GM12878 (cell line): Measurements from ENCODE around the gene VEGFA. TPM values are rescaled to one million over a fixed set of nuclear protein-coding genes. Genes with fewer than 3 reads are reported as not detected.

Experiments used
- ATAC-seq: fragments of 200-7000 bp; cut with Tn5 transposase; 3 replicates; pipeline ENCODE4 v1.9.1; 2020; ENCODE audit warnings: mild to moderate bottlenecking, moderate library complexity
- BruUV-seq: library from RNA; stranded (reverse); fragments of 400-500 nt; replicated peaks from 2 replicates; lab custom pipeline; 2021; lab: Mats Ljungman, UMichigan
- CTCF ChIA-PET: fragments of 300-600 bp; sonication (Branson Sonifier 250); formaldehyde crosslinking; extraction: SDS; loops from one replicate; lab custom pipeline; 2021; ENCODE audit warnings: inconsistent platforms; lab: Yijun Ruan, JAX
- POLR2A ChIA-PET: fragments of 350-600 bp; formaldehyde crosslinking; extraction: SDS; loops from one replicate; lab custom pipeline; 2021; ENCODE audit warnings: inconsistent platforms; lab: Charles Lee
- RAD21 ChIA-PET: fragments of 300-600 bp; sonication (Branson Sonifier 250); formaldehyde crosslinking; loops from one replicate; lab custom pipeline; 2023; ENCODE audit warnings: antibody characterized with exemption; ENCODE audit not compliant: unreplicated experiment; lab: Charles Lee
- SMC1A ChIA-PET: fragments of 300-600 bp; sonication (Branson Sonifier 250); formaldehyde crosslinking; loops from one replicate; lab custom pipeline; 2023; ENCODE audit not compliant: unreplicated experiment, uncharacterized antibody; lab: Charles Lee
- DNase-seq: peaks from one replicate; pipeline ENCODE4 v3.0.0-alpha.2; 2011; ENCODE audit warnings: low read depth, low spot score
- FAIRE-seq: peaks from 3 replicates; lab custom pipeline; 2011; peaks lifted over from hg19 to GRCh38; lab: Jason Lieb, UNC
- H2AFZ ChIP-seq: 2 replicates; pipeline ENCODE4 v1.6.0; 2011; ENCODE audit warnings: low read depth, low read length, control low read depth; ENCODE audit not compliant: control insufficient read depth
- H3K27ac ChIP-seq: 2 replicates; pipeline ENCODE4 v1.5.1; 2011; ENCODE audit warnings: control low read depth; ENCODE audit not compliant: control insufficient read depth, insufficient read depth
- H3K27me3 ChIP-seq, 2 experiments: replicated peaks in 1 of 2; 2 replicates each; pipeline versions ENCODE4 v1.6.0 to v1.6.1; 2011; ENCODE audit warnings: low read length in 1 of 2; ENCODE audit not compliant: control insufficient read depth in 2 of 2, insufficient read depth in 2 of 2
- H3K36me3 ChIP-seq, 2 experiments: 2 replicates each; pipeline ENCODE4 v1.5.1; 2011; ENCODE audit warnings: low read length in 1 of 2; ENCODE audit not compliant: control insufficient read depth in 2 of 2, insufficient read depth in 2 of 2
- H3K4me1 ChIP-seq: 2 replicates; pipeline ENCODE4 v1.6.1; 2011; ENCODE audit warnings: mild to moderate bottlenecking, low read length, moderate library complexity, mixed read lengths; ENCODE audit not compliant: control insufficient read depth, insufficient read depth
- H3K4me2 ChIP-seq: 2 replicates; pipeline ENCODE4 v1.6.0; 2011; ENCODE audit warnings: control low read depth; ENCODE audit not compliant: control insufficient read depth, insufficient read depth
- H3K4me3 ChIP-seq: fragments of 200-600 bp; sonication (generic); 2 replicates; pipeline ENCODE4 v1.5.1; 2016
- H3K79me2 ChIP-seq: 2 replicates; pipeline ENCODE4 v1.6.0; 2011; ENCODE audit warnings: low read length; ENCODE audit not compliant: control insufficient read depth, insufficient read depth
- H3K9ac ChIP-seq: 2 replicates; pipeline ENCODE4 v1.8.0; 2011; ENCODE audit warnings: low read length, control low read depth, mixed read lengths; ENCODE audit not compliant: control insufficient read depth, insufficient read depth
- H3K9me3 ChIP-seq: replicated peaks from 3 replicates; pipeline ENCODE4 v1.5.1; 2011; ENCODE audit warnings: mild to moderate bottlenecking, low read length; ENCODE audit not compliant: control insufficient read depth, insufficient read depth
- H4K20me1 ChIP-seq: 2 replicates; pipeline ENCODE4 v1.6.0; 2011; ENCODE audit not compliant: control insufficient read depth, insufficient read depth
- BCL11A ChIP-seq: IDR thresholded peaks from 2 replicates; pipeline ENCODE4 v1.6.1; 2011; ENCODE audit warnings: low read depth, low read length
- BRCA1 ChIP-seq: IDR thresholded peaks from 2 replicates; pipeline ENCODE4 v1.6.1; 2011; ENCODE audit warnings: low read depth, low read length, improper control_type of control experiment
- FOS ChIP-seq: IDR thresholded peaks from 3 replicates; pipeline ENCODE4 v1.6.1; 2011; ENCODE audit warnings: borderline replicate concordance; ENCODE audit not compliant: insufficient read length; ENCODE audit errors: extremely low read depth
- IKZF1 ChIP-seq: fragments of 450-650 bp; conservative IDR thresholded peaks from 2 replicates; pipeline ENCODE4 v1.6.1; 2017; ENCODE audit warnings: antibody characterized with exemption, mild to moderate bottlenecking
- POU2F2 ChIP-seq: IDR thresholded peaks from 3 replicates; pipeline ENCODE4 v1.6.1; 2011; ENCODE audit warnings: low read depth, mild to moderate bottlenecking, low read length, borderline replicate concordance
- RCOR1 ChIP-seq: conservative IDR thresholded peaks from 2 replicates; pipeline ENCODE4 v1.6.1; 2012; ENCODE audit warnings: low read depth, low read length, improper control_type of control experiment
- RFX5 ChIP-seq: IDR thresholded peaks from 2 replicates; pipeline ENCODE4 v1.6.1; 2011; ENCODE audit warnings: low read depth, low read length, improper control_type of control experiment
- SIN3A ChIP-seq: IDR thresholded peaks from 2 replicates; pipeline ENCODE4 v1.6.1; 2012; ENCODE audit warnings: low read depth, low read length, improper control_type of control experiment
- SMAD5 ChIP-seq: IDR thresholded peaks from 2 replicates; pipeline ENCODE4 v1.6.1; 2016; ENCODE audit warnings: antibody characterized with exemption, low read depth
- STAT1 ChIP-seq: fragments of 450-650 bp; conservative IDR thresholded peaks from 2 replicates; pipeline ENCODE4 v1.6.1; 2014; ENCODE audit warnings: antibody characterized with exemption, mild to moderate bottlenecking
- SUZ12 ChIP-seq: fragments of 200-600 bp; sonication (generic); IDR thresholded peaks from one replicate; pipeline ENCODE4 v1.6.1; 2018; ENCODE audit warnings: antibody characterized with exemption, mild to moderate bottlenecking; ENCODE audit not compliant: unreplicated experiment
- TAF1 ChIP-seq: IDR thresholded peaks from 2 replicates; pipeline ENCODE4 v1.6.1; 2011; ENCODE audit warnings: mild to moderate bottlenecking, low read depth, low read length, borderline replicate concordance
- ZNF384 ChIP-seq: IDR thresholded peaks from 2 replicates; pipeline ENCODE4 v1.6.1; 2012; ENCODE audit warnings: low read depth, mild to moderate bottlenecking, low read length, improper control_type of control experiment, borderline replicate concordance
- WGBS: methylation state at CpG from one replicate; pipeline ENCODE4 v1.1.6; 2016; ENCODE audit warnings: low lambda C conversion rate; ENCODE audit not compliant: insufficient replicate concordance, insufficient coverage; ENCODE audit errors: missing lambda C conversion rate; 5-methylcytosine and 5-hydroxymethylcytosine counted together
- in situ Hi-C: fragments of 300-500 bp; cut with MboI; formaldehyde crosslinking; loops from 9 replicates; pipeline ENCODE4 v1.14.3; 2018; ENCODE audit warnings: mixed read lengths
- intact Hi-C: fragments of 100-400 bp; cut with micrococcal nuclease; formaldehyde crosslinking; loops from one replicate; pipeline ENCODE4 v1.14.2; 2022; ENCODE audit not compliant: unreplicated experiment
- polyA plus RNA-seq, 11 experiments: library from polyadenylated mRNA; depleted of rRNA in 4 of 11; unstranded in 6 of 11; stranded (reverse) in 5 of 11; fragments of >200 nt; fragmentation: Nextera tagmentation in 4 of 11; fragmentation: Illumina TruSeq in 1 of 11; extraction: Ambion mirVana in 4 of 11; extraction: Trizol in 1 of 11; gene quantifications; 1 replicate in 1 of 11; 2 replicates in 10 of 11; pipeline versions ENCODE4 v1.2.1 to v1.2.3, GENCODE V29; 2011 to 2016; ENCODE audit warnings: inconsistent platforms in 2 of 11, missing spikeins in 2 of 11, low read depth in 1 of 11
- total RNA-seq, 4 experiments: library from RNA; depleted of rRNA in 3 of 4; stranded (reverse); fragments of >200 nt in 3 of 4; fragmentation: Illumina TruSeq in 1 of 4; extraction: Trizol in 1 of 4; gene quantifications; 2 replicates each; pipeline versions ENCODE4 v1.2.1 to v1.2.3, GENCODE V29; 2013 to 2021
- TF ChIP-seq, protein P1 (sequence below): IDR thresholded peaks from 2 replicates; pipeline ENCODE4 v1.6.1; 2012; ENCODE audit warnings: low read length, inconsistent platforms

Gene VEGFA
- total and polyA plus RNA-seq, 10 of the 15 experiments (the other 5 are each of a cell fraction or from before 2014, with no cell fraction given): 0.96 to 140 (median 16.9) TPM

DNA sequence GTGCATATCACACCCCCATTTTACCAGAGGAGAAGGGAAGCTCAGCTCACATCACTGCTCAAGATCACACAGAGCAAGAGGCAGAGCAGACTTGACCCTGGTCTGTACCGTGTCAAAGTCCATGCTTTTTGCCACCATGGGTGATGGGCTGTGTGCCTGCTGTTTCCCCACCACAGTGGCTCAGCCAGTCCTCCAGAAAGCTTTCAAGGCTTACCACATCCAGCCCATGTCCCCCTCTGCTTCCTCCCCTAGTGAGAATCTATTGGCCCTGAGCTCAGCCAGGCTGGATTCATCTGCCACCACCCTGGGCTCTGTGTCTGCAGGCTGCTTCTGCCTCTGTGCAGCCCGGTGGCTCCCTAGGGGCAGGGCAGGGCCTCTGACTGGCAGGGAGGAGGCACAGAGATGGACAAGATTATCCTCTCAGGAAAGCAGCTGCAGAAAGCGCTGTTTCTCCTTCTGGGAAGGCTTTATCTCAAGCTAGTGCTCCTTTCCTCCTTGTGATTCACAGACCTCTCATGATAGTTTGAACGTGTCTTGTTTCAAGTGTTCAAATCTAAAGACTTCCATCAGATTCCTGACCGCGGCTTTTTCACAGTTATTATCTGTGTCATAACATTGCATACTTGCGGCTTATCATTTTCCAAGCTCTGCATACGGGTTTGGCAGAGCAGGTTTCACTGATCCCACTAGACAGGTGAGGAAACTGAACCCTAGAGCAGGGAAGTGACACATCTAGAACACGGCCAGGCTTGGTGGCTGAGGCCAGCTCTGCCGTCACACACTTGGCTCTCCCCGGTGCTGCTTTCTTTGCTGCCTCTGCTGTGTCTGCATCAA lies 37.4 kb downstream of the VEGFA start:
- ChIA-PET CTCF (interaction anchor here (1.0 to 3.6 kb wide), 6 partner anchors 10 to 266 kb away, joined by 3 to 13 read pairs (median 6); no protein-coding TSS in a partner anchor), SMC1A (interaction anchor here (0.8 to 1.6 kb wide), 5 partner anchors 8 to 196 kb away, joined by 3 to 9 read pairs (median 4); no protein-coding TSS in a partner anchor), POLR2A (interaction anchor here (0.8 to 2.5 kb wide), 7 partner anchors 10 to 77 kb away, joined by 3 to 10 read pairs (median 3); partner anchors contain the start of gene VEGFA), RAD21 (interaction anchor here (1.0 to 1.5 kb wide), 4 partner anchors 22 to 93 kb away, joined by 3 to 7 read pairs (median 4); partner anchors contain the start of gene VEGFA)
- Histone ChIP-seq H3K4me3 (no peak overlapping the region), H3K9me3 (no peaks in the 10 kb centered on the region), H3K9ac (no peak overlapping the region), H3K4me1 (no peaks in the 10 kb centered on the region), H3K79me2 (no peaks in the 10 kb centered on the region), H4K20me1 (no peaks in the 10 kb centered on the region), H2AFZ (no peak overlapping the region)
- 56% methylated on average over 11 of the region's 11 CpGs for WGBS
- in situ Hi-C loops: no loop called here
- no peak for DNase-seq
- FAIRE-seq: no peak
- TF ChIP-seq SMAD5: no peak
- no peak for TF ChIP-seq SUZ12
- TF ChIP-seq SIN3A: no peak
- TF ChIP-seq BCL11A: no peak
- no peak for TF ChIP-seq RCOR1
- TF ChIP-seq, protein P1, sequence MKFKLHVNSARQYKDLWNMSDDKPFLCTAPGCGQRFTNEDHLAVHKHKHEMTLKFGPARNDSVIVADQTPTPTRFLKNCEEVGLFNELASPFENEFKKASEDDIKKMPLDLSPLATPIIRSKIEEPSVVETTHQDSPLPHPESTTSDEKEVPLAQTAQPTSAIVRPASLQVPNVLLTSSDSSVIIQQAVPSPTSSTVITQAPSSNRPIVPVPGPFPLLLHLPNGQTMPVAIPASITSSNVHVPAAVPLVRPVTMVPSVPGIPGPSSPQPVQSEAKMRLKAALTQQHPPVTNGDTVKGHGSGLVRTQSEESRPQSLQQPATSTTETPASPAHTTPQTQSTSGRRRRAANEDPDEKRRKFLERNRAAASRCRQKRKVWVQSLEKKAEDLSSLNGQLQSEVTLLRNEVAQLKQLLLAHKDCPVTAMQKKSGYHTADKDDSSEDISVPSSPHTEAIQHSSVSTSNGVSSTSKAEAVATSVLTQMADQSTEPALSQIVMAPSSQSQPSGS: no peak
- TF ChIP-seq ZNF384: no peak
- TF ChIP-seq FOS: no peak
- TF ChIP-seq BRCA1: no peak
- TF ChIP-seq STAT1: no peak
- no peak for TF ChIP-seq RFX5
- no peak for TF ChIP-seq POU2F2
- no peak for TF ChIP-seq IKZF1
- no peak for TF ChIP-seq TAF1
- TF ChIP-seq, all 136 proteins: peak for 0
- H3K27me3 ChIP-seq: no peaks in the 10 kb centered on the region
- BruUV-seq: no TSS peak
- H3K36me3 ChIP-seq: no peaks in the 10 kb centered on the region
- intact Hi-C loops: no loop called here
- peak; percentile 40 for ATAC-seq
- H3K27ac ChIP-seq: no peak overlapping the region
- H3K4me2 ChIP-seq: no peak overlapping the region
